HAP-1 (cell line): Measurements from ENCODE around the gene POP7.
"Not testable (repeated sequence)": the region's sequence is repeated elsewhere in the genome, so short reads cannot be mapped to it uniquely, and the experiment has no call there.

ENCODE experiments used
- DNase-seq, 2 experiments: peaks; one replicate each; pipeline ENCODE4 v3.0.0-alpha.2; 2016 to 2020; ENCODE audit warnings: low spot score in 2 of 2
- H3K27me3 ChIP-seq: fragments of 250-450 bp; sonication (Bioruptor Pico); 2 replicates; pipeline ENCODE4 v1.5.1; 2020; ENCODE audit warnings: low read depth, mild to moderate bottlenecking, moderate library complexity
- H3K36me3 ChIP-seq: fragments of 250-450 bp; sonication (Bioruptor Pico); replicated peaks from 2 replicates; pipeline ENCODE4 v1.5.1; 2020; ENCODE audit warnings: mild to moderate bottlenecking
- H3K4me1 ChIP-seq: fragments of 250-450 bp; sonication (Bioruptor Pico); 2 replicates; pipeline ENCODE4 v1.5.1; 2020; ENCODE audit warnings: mild to moderate bottlenecking
- H3K4me3 ChIP-seq: fragments of 250-450 bp; sonication (Bioruptor Pico); 2 replicates; pipeline ENCODE4 v1.5.1; 2020; ENCODE audit warnings: mild to moderate bottlenecking, moderate library complexity
- H3K9me3 ChIP-seq: fragments of 250-450 bp; sonication (Bioruptor Pico); 2 replicates; pipeline ENCODE4 v1.5.1; 2020; ENCODE audit warnings: mild to moderate bottlenecking, moderate library complexity
- in situ Hi-C: fragments of 300-500 bp; cut with MboI; formaldehyde crosslinking; loops from 3 replicates; pipeline ENCODE4 v1.14.3; 2020; ENCODE audit warnings: low sequenced_read_pairs, inconsistent platforms, mixed read lengths

The POP7 gene

GRCh38 chr7:100705753-100706671 lies at the start of gene POP7:
POP7 (plus strand) TSS chr7:100706121; CDS start chr7:100706831, 710 bp downstream.
- no peaks in the 10 kb centered on the region; the same call in 1 of the 2 replicates for H3K27me3 ChIP-seq
- peaks cover 22% of the 10 kb centered on the region for H3K36me3 ChIP-seq
- H3K9me3 ChIP-seq: no peaks in the 10 kb centered on the region
- peaks cover 10% of the 10 kb centered on the region for H3K4me1 ChIP-seq
- peak within 1 kb of the TSS; percentile 99 for H3K4me3 ChIP-seq
- peak; percentile 90 to 100 for DNase-seq
- in situ Hi-C loops: loop anchor here (5.0 kb wide), 1 partner anchor 146 kb away; the partner anchor contains the start of gene SLC12A9

GRCh38 chr7:100662194-100662776 lies 43.6 kb upstream of the POP7 start:
- H3K36me3 ChIP-seq, in situ Hi-C loops, H3K4me1 ChIP-seq, DNase-seq, H3K4me3 ChIP-seq, H3K9me3 ChIP-seq: not testable (repeated sequence)
- H3K27me3 ChIP-seq: peaks cover 10% of the 10 kb centered on the region

GRCh38 chr7:100665168-100665726 lies 40.7 kb upstream of the POP7 start:
- Histone ChIP-seq H3K36me3 (no peaks in the 10 kb centered on the region), H3K4me3 (no peak overlapping the region), H3K4me1 (no peaks in the 10 kb centered on the region), H3K9me3 (no peaks in the 10 kb centered on the region), H3K27me3 (peaks cover 22% of the 10 kb centered on the region)
- DNase-seq: no peak
- in situ Hi-C loops: no loop called here

- no peaks in the 10 kb centered on the region for H3K9me3 ChIP-seq
- no peaks in the 10 kb centered on the region for H3K4me1 ChIP-seq
- no peak overlapping the region for H3K4me3 ChIP-seq
- in situ Hi-C loops: no loop called here
- DNase-seq: no peak
- H3K27me3 ChIP-seq: peaks cover 22% of the 10 kb centered on the region
- no peaks in the 10 kb centered on the region for H3K36me3 ChIP-seq
Observed at GRCh38 chr7:100667331-100668068, 38.4 kb upstream of the POP7 start.

GRCh38 chr7:100668069-100668449 lies 37.9 kb upstream of the POP7 start:
- in situ Hi-C loops: no loop called here
- peaks cover 22% of the 10 kb centered on the region for H3K27me3 ChIP-seq
- H3K36me3 ChIP-seq: no peaks in the 10 kb centered on the region
- DNase-seq: no peak
- H3K9me3 ChIP-seq: no peaks in the 10 kb centered on the region
- H3K4me1 ChIP-seq: peaks cover 4% of the 10 kb centered on the region
- no peak overlapping the region for H3K4me3 ChIP-seq

- H3K4me1 ChIP-seq, in situ Hi-C loops, H3K4me3 ChIP-seq, DNase-seq, H3K36me3 ChIP-seq, H3K9me3 ChIP-seq: not testable (repeated sequence)
- peaks cover 22% of the 10 kb centered on the region for H3K27me3 ChIP-seq
Observed at GRCh38 chr7:100669106-100669505, 36.8 kb upstream of the POP7 start.

- DNase-seq: no peak
- in situ Hi-C loops: no loop called here
- no peaks in the 10 kb centered on the region for H3K9me3 ChIP-seq
- no peak overlapping the region for H3K4me3 ChIP-seq
- peaks cover 4% of the 10 kb centered on the region for H3K4me1 ChIP-seq
- H3K27me3 ChIP-seq: peaks cover 22% of the 10 kb centered on the region
- no peaks in the 10 kb centered on the region for H3K36me3 ChIP-seq
Observed at GRCh38 chr7:100670074-100670473, 35.8 kb upstream of the POP7 start.

- H3K4me1 ChIP-seq: peaks cover 4% of the 10 kb centered on the region
- H3K4me3 ChIP-seq: no peak overlapping the region
- peaks cover 18% of the 10 kb centered on the region for H3K27me3 ChIP-seq
- H3K9me3 ChIP-seq: no peaks in the 10 kb centered on the region
- peaks cover 3% of the 10 kb centered on the region for H3K36me3 ChIP-seq
- in situ Hi-C loops: no loop called here
- no peak for DNase-seq
Observed at GRCh38 chr7:100671353-100672327, 34.3 kb upstream of the POP7 start.

GRCh38 chr7:100673302-100673941 lies 32.5 kb upstream of the POP7 start, which contains the start of gene GNB2:
GNB2 (plus strand) TSS chr7:100673740; CDS start chr7:100676266, 2,526 bp downstream.
- in situ Hi-C loops: no loop called here
- H3K4me1 ChIP-seq: peaks cover 4% of the 10 kb centered on the region

GRCh38 chr7:100673942-100674410 lies 31.9 kb upstream of the POP7 start:
- H3K4me1 ChIP-seq: peaks cover 4% of the 10 kb centered on the region
- no peak for DNase-seq

More at GRCh38 chr7:100673302-100673941, 32.5 kb upstream of the POP7 start, which contains the start of gene GNB2:
- DNase-seq: peak; percentile 93 to 99
- H3K27me3 ChIP-seq: peaks cover under 1% of the 10 kb centered on the region
- H3K36me3 ChIP-seq: peaks cover 21% of the 10 kb centered on the region
- peak within 1 kb of the TSS; percentile 97 for H3K4me3 ChIP-seq
- no peaks in the 10 kb centered on the region for H3K9me3 ChIP-seq

GRCh38 chr7:100674411-100675104 lies 31.4 kb upstream of the POP7 start:
- Histone ChIP-seq H3K36me3 (peaks cover 33% of the 10 kb centered on the region), H3K27me3 (no peaks in the 10 kb centered on the region), H3K4me3 (peak overlapping the region; percentile 97), H3K4me1 (peaks cover 4% of the 10 kb centered on the region), H3K9me3 (no peaks in the 10 kb centered on the region)
- in situ Hi-C loops: no loop called here
- DNase-seq: peak in 1 of 2 experiments; percentile 45

More at GRCh38 chr7:100673942-100674410, 31.9 kb upstream of the POP7 start:
- peaks cover 27% of the 10 kb centered on the region for H3K36me3 ChIP-seq
- H3K4me3 ChIP-seq: peak overlapping the region; percentile 97
- H3K9me3 ChIP-seq: no peaks in the 10 kb centered on the region
- in situ Hi-C loops: no loop called here
- H3K27me3 ChIP-seq: no peaks in the 10 kb centered on the region
